ENCODE results near the gene ASNS. TPM values are rescaled to one million over a fixed set of nuclear protein-coding genes. Genes with fewer than 3 reads are reported as not detected.

The ASNS gene
- total and polyA plus RNA-seq, 2 of the 8 experiments (the other 6 are each of a cell fraction or from before 2014, with no cell fraction given), result 32.2 to 150 TPM

GRCh38 chr7:97871659-97872024 lies 566 bp downstream of the ASNS start:
- Histone ChIP-seq H4K91ac (replicated peaks; ENCODE audit: insufficient read length, low read length) (no peak overlapping the region), H3K18ac (ENCODE audit: extremely low read depth, low read length) (no peak overlapping the region; the same call in 1 of the 2 replicates), H3K4ac (replicated peaks; ENCODE audit: insufficient read length, low read depth, low read length) (no peak overlapping the region), H3K4me2 (ENCODE audit: insufficient read depth in 1 of 2, low read depth in 2 of 2, low read length in 2 of 2) (peak overlapping the region; percentile 67 to 75), H3K23me2 (ENCODE audit: low read depth, low read length) (no peaks in the 10 kb centered on the region; the same call in 1 of the 2 replicates), H3K23ac (ENCODE audit: insufficient read length) (no peak overlapping the region), H3K36me3 (ENCODE audit: control insufficient read depth in 2 of 4, insufficient read depth in 4 of 4, low read length in 3 of 4) (peaks cover 0 to 23% (median 13%) of the 10 kb centered on the region in 4 experiments; a peak in 5 of 8 replicates), H3K27ac (ENCODE audit: low read depth, low read length) (peak overlapping the region; percentile 85; the same call in 1 of the 2 replicates), H3K79me2 (ENCODE audit: control insufficient read depth in 1 of 2, insufficient read depth in 2 of 2, low read length in 2 of 2) (peaks cover 0 to 22% of the 10 kb centered on the region in 2 experiments; a peak in 2 of 4 replicates), H2AFZ (ENCODE audit: low read length) (no peak overlapping the region), H2BK120ac (replicated peaks; ENCODE audit: low read depth, low read length) (no peak overlapping the region), H3K9me3 (ENCODE audit: insufficient read depth in 2 of 2, low read depth in 1 of 2, low read length in 1 of 2) (no peaks in the 10 kb centered on the region), H4K8ac (ENCODE audit: extremely low read depth, insufficient read depth, low read length) (peak overlapping the region; percentile 99; the same call in 1 of the 2 replicates), H2BK5ac (ENCODE audit: low read depth, low read length) (peak overlapping the region; percentile 99), H2AK5ac (ENCODE audit: low read depth, low read length) (no peak overlapping the region), H3K9ac (replicated peaks in 1 of 4; ENCODE audit: extremely low read depth in 1 of 4, low read depth in 3 of 4, low read length in 3 of 4) (peak overlapping the region; percentile 61 to 95 (median 89)), H3K56ac (replicated peaks; ENCODE audit: insufficient read length, low read depth, low read length) (peak overlapping the region; percentile 17), H3K79me1 (ENCODE audit: low read depth, low read length) (no peaks in the 10 kb centered on the region), H3K14ac (ENCODE audit: insufficient read length) (no peak overlapping the region), H2BK15ac (ENCODE audit: low read length) (no peak overlapping the region), H4K20me1 (replicated peaks in 1 of 2; ENCODE audit: control insufficient read depth in 1 of 2, insufficient read depth in 2 of 2, low read length in 2 of 2) (peaks cover 0 to 3% of the 10 kb centered on the region in 2 experiments), H3K4me1 (replicated peaks in 1 of 4; ENCODE audit: control insufficient read depth in 3 of 4, insufficient read depth in 4 of 4, low read length in 3 of 4) (peaks cover 0 to 7% (median 4%) of the 10 kb centered on the region in 4 experiments; a peak in 3 of 7 replicates), H2BK20ac (ENCODE audit: low read length) (no peak overlapping the region), H4K5ac (ENCODE audit: insufficient read length, low read depth, low read length) (peak overlapping the region; percentile 1), H3K4me3 (ENCODE audit: extremely low read depth in 1 of 4, insufficient read depth in 2 of 4, low read depth in 3 of 4, low read length in 4 of 4) (peak overlapping the region; percentile 65 to 92 (median 78)), H2BK12ac (ENCODE audit: low read depth, low read length) (no peak overlapping the region; the same call in 1 of the 2 replicates), H3K27me3 (replicated peaks in 1 of 4; ENCODE audit: control insufficient read depth in 3 of 4, extremely low read depth in 1 of 4, insufficient read depth in 3 of 4, low read length in 3 of 4) (peaks cover 0 to 5% (median 0%) of the 10 kb centered on the region in 4 experiments; a peak in 1 of 7 replicates)
- ChIA-PET CTCF (ENCODE audit: partially characterized antibody) (interaction anchor here (1.0 kb wide), 1 partner anchor 142 kb away, joined by 4 read pairs; no protein-coding TSS in a partner anchor), POLR2A (ENCODE audit: partially characterized antibody) (interaction anchor here (0.6 to 2.0 kb wide), 16 partner anchors 13 to 745 kb away, joined by 3 to 11 read pairs (median 6); partner anchors contain the start of gene TAC1)
- WGBS, 2 experiments (ENCODE audit: extremely low coverage in 1 of 2, insufficient coverage in 1 of 2, insufficient read length in 1 of 2, insufficient replicate concordance in 2 of 2, low coverage in 1 of 2, low lambda C conversion rate in 2 of 2, missing lambda C conversion rate in 1 of 2), result 1% methylated on average over 17 of the region's 21 CpGs; no CpG with 5 or more reads in 1 of the 2 experiments
- FAIRE-seq (no peak), DNase-seq (ENCODE audit: low read depth in 1 of 2, low spot score in 2 of 2) (no peak)
- TF ChIP-seq CHD2 (IDR thresholded peaks at IDR 0.05; ENCODE audit: low read length) (no peak), GTF2F1 (IDR thresholded peaks at IDR 0.05; ENCODE audit: borderline replicate concordance, low read depth, low read length) (no peak), FOSL1 (IDR thresholded peaks at IDR 0.05; ENCODE audit: insufficient read depth, low read depth, low read length) (no peak), ATF3 (IDR thresholded peaks at IDR 0.05; ENCODE audit: insufficient read depth, low read depth, low read length) (no peak), JUND (IDR thresholded peaks at IDR 0.05; ENCODE audit: low read length) (no peak), RXRA (IDR thresholded peaks at IDR 0.05; ENCODE audit: insufficient read depth, low read depth, low read length) (no peak)
